ENCODE results near the gene DHCR24.

The DHCR24 gene

DNA sequence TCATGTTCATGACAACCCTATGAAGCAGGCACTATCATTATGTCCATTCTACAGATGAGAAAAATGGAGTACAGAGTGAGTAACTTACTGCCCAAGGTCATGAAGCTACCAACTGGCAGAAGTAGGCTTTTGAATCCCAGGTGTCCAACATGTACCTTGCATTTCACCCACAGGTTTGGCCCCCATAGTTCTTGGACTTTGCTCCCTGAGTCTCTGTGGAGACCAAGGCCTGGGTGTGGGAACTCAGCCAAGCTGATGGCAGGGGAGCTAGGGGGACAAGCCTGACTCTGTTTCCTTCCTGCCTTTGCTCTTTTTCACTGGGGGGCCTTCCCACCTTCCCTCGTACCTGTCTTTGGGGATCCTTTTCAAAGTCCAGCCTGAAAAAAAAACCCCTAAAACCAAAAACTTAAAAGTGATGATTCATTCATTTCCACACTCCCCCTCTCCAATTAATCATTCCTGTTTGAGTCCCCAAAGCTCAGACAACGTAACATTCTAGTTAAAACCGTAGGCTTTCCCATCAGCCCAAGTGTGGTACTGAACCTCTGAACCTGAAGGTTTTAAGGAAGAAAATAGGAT lies 77.4 kb downstream of the DHCR24 start:
- Mint-ChIP-seq H3K4me3 (no peak overlapping the region), H3K27ac (peak overlapping the region; percentile 71), H3K36me3 (no peaks in the 10 kb centered on the region), H3K9me3 (no peaks in the 10 kb centered on the region), H3K4me1 (peaks cover 73% of the 10 kb centered on the region)
- peak in 1 of 2 donors; percentile 34 for DNase-seq (ENCODE audit: low spot score in 2 of 2)
- no peak for ATAC-seq

- peak overlapping the region; percentile 42 for H3K4me3 Mint-ChIP-seq
- ATAC-seq: no peak
Measured at GRCh38 chr1:54808443-54809207, 78.4 kb downstream of the DHCR24 start.

GRCh38 chr1:54807756-54808155 lies 79.2 kb downstream of the DHCR24 start:
- no peak for ATAC-seq
- Mint-ChIP-seq H3K4me1 (peaks cover 76% of the 10 kb centered on the region), H3K9me3 (no peaks in the 10 kb centered on the region), H3K27ac (peak overlapping the region; percentile 81), H3K36me3 (no peaks in the 10 kb centered on the region), H3K4me3 (peak overlapping the region; percentile 42)
- no peak for DNase-seq (ENCODE audit: low spot score in 2 of 2)

More at GRCh38 chr1:54808443-54809207, 78.4 kb downstream of the DHCR24 start:
- peaks cover 79% of the 10 kb centered on the region for H3K4me1 Mint-ChIP-seq
- H3K9me3 Mint-ChIP-seq: no peaks in the 10 kb centered on the region
- H3K27ac Mint-ChIP-seq: peak overlapping the region; percentile 81
- no peaks in the 10 kb centered on the region for H3K36me3 Mint-ChIP-seq
- DNase-seq (ENCODE audit: low spot score in 2 of 2): peak in 1 of 2 donors; percentile 46

- Mint-ChIP-seq H3K4me3 (peak overlapping the region; percentile 42), H3K36me3 (no peaks in the 10 kb centered on the region), H3K9me3 (no peaks in the 10 kb centered on the region), H3K27ac (peak overlapping the region; percentile 81), H3K4me1 (peaks cover 73% of the 10 kb centered on the region)
- DNase-seq (ENCODE audit: low spot score in 2 of 2): peak; percentile 37 to 76
- ATAC-seq: peak; percentile 89
Measured at GRCh38 chr1:54806931-54807611, 79.9 kb downstream of the DHCR24 start.

- ATAC-seq (no peak), DNase-seq (ENCODE audit: low spot score in 2 of 2) (no peak)
- H3K27ac Mint-ChIP-seq: no peak overlapping the region
- H3K4me1 Mint-ChIP-seq: peaks cover 80% of the 10 kb centered on the region
- no peaks in the 10 kb centered on the region for H3K9me3 Mint-ChIP-seq
- H3K36me3 Mint-ChIP-seq: no peaks in the 10 kb centered on the region
- no peak overlapping the region for H3K4me3 Mint-ChIP-seq
Measured at GRCh38 chr1:54805981-54806381, 81.0 kb downstream of the DHCR24 start.

GRCh38 chr1:54805466-54805865 lies 81.5 kb downstream of the DHCR24 start:
- Mint-ChIP-seq H3K4me1 (peaks cover 76% of the 10 kb centered on the region), H3K36me3 (no peaks in the 10 kb centered on the region), H3K9me3 (no peaks in the 10 kb centered on the region), H3K4me3 (peak overlapping the region; percentile 38), H3K27ac (no peak overlapping the region)
- ATAC-seq (no peak), DNase-seq (ENCODE audit: low spot score in 2 of 2) (no peak)

- peak overlapping the region; percentile 38 for H3K4me3 Mint-ChIP-seq
- ATAC-seq (peak; percentile 69), DNase-seq (ENCODE audit: low spot score in 2 of 2) (no peak)
- peak overlapping the region; percentile 43 for H3K27ac Mint-ChIP-seq
- H3K36me3 Mint-ChIP-seq: no peaks in the 10 kb centered on the region
- H3K4me1 Mint-ChIP-seq: peaks cover 76% of the 10 kb centered on the region
- no peaks in the 10 kb centered on the region for H3K9me3 Mint-ChIP-seq
Measured at GRCh38 chr1:54804471-54805132, 82.4 kb downstream of the DHCR24 start.

- Mint-ChIP-seq H3K4me1 (peaks cover 80% of the 10 kb centered on the region), H3K27ac (peak overlapping the region; percentile 43), H3K9me3 (no peaks in the 10 kb centered on the region), H3K36me3 (peaks cover 6% of the 10 kb centered on the region), H3K4me3 (peak overlapping the region; percentile 38)
- no peak for DNase-seq (ENCODE audit: low spot score in 2 of 2)
- no peak for ATAC-seq
Measured at GRCh38 chr1:54803761-54804470, 83.1 kb downstream of the DHCR24 start.

DNA sequence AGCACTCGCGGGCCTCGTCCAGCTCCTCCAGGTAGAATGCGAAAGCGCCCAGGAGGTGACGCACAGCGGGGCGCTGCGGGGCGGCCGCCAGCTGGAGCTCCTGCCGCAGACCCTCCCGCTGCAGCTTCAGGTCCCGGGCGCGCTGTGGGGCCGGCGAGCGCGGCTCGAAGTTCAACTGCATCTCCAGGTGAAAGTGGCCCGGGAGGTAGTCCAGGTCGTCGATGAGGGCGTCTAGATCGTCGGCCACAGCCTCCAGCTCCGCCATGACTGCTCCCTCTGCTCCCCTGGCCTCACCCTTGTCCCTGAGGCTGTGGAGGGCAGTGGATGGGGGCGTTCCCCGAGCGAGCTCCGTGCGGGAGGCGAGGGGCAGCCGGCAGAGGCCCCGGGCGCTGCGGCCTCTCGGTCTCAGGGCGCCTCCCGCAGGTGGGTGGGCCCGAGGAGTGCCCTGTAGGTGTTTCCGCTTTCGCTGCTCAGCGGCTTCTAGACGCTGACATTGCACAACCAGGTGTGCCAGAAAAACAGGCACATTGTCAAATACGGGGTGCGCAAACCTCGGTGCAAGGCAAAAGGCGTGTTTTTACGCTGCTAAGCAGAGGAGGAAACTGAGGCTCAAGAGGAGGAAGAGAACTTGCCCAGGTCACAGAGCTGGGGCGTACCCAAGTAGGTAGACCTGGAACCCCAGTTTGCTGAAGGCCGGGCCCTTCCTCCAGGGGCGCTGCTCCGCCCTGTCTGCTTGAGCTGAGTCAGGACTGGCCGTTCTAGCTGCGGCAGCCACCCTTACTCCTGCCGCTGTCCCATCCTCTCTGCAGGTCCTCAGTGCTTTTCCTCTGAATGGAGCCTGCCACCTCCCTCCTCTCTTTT lies 85.9 kb downstream of the DHCR24 start, which contains the start of gene TTC22:
TTC22 (minus strand) TSS at position 425 of the 861 bp plus-strand sequence; CDS start at position 265, 160 bp downstream.
- Mint-ChIP-seq H3K9me3 (no peaks in the 10 kb centered on the region), H3K4me1 (peaks cover 80% of the 10 kb centered on the region), H3K36me3 (peaks cover 6% of the 10 kb centered on the region), H3K27ac (peak within 1 kb of the TSS; percentile 99), H3K4me3 (peak within 1 kb of the TSS; percentile 82)
- peak; percentile 53 to 86 for DNase-seq (ENCODE audit: low spot score in 2 of 2)
- ATAC-seq: peak; percentile 68

- peaks cover 84% of the 10 kb centered on the region for H3K4me1 Mint-ChIP-seq
- ATAC-seq (no peak), DNase-seq (ENCODE audit: low spot score in 2 of 2) (no peak)
- peak overlapping the region; percentile 82 for H3K4me3 Mint-ChIP-seq
- H3K27ac Mint-ChIP-seq: peak overlapping the region; percentile 99
- no peaks in the 10 kb centered on the region for H3K9me3 Mint-ChIP-seq
- H3K36me3 Mint-ChIP-seq: peaks cover 6% of the 10 kb centered on the region
Measured at GRCh38 chr1:54800041-54800898, 86.7 kb downstream of the DHCR24 start.

All from stimulated activated effector memory CD8-positive, alpha-beta T cell treated with anti-CD3 and anti-CD28 coated beads, Interleukin-12 subunit alpha, Interleukin-12 subunit beta, amount 100 ng/mL, for 72 hours (primary cell).